ENCODE results near the gene SPTY2D1. TPM values are rescaled to one million over a fixed set of nuclear protein-coding genes. Genes with fewer than 3 reads are reported as not detected.

Gene SPTY2D1
- total and polyA plus RNA-seq, 12 donors = 2.5 to 44.5 (median 18.6) TPM

DNA sequence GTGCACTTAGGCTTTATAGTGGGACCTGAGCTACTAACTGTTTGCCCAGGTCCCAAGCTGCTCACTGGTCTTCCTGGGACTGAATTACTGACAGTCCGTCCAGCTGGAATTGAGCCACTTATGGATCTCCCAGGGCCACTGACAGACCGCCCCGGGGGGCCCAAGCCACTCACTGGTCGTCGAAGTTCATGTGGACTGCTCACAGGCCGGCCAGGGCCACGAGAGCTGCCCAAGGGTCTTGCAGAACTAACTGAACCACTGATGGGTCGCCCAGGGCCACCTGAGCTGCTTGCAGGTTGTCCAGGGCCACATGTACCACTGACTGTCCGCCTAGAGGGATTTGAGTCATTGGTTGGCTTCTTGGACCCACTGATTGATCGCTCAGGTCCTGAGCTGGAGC lies 19.5 kb downstream of the SPTY2D1 start:
- intact Hi-C loops (cut with DNase I) = no loop called here

DNA sequence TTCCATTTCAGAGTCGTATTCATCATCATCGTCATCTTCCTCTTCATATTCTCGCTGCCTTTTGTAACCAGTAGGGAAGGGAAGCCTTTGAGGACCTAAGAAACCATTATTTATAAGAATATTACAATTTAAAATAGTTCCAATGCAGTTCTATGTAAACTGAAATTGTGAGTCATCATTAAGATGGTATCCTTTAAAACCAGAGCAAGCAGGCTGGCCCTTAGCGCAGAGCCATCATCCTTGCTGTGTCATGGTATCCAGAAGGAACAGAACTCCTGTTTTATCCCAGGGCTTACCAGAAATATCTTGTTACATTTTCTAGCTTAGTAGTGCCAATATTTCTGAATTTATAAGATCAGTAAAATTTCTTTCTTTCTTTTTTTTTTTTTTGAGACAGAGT lies 21.7 kb downstream of the SPTY2D1 start:
- Histone ChIP-seq H3K9me3 (replicated peaks in 1 of 3) (no peaks in the 10 kb centered on the region), H3K4me3 (no peak overlapping the region), H3K36me3 (replicated peaks in 1 of 2) (peaks cover 0 to 52% of the 10 kb centered on the region in 2 donors), H3K27me3 (no peaks in the 10 kb centered on the region), H3K27ac (no peak overlapping the region), H3K4me1 (replicated peaks in 1 of 2) (peaks cover 16 to 19% of the 10 kb centered on the region in 2 donors)
- TF ChIP-seq, protein P1, sequence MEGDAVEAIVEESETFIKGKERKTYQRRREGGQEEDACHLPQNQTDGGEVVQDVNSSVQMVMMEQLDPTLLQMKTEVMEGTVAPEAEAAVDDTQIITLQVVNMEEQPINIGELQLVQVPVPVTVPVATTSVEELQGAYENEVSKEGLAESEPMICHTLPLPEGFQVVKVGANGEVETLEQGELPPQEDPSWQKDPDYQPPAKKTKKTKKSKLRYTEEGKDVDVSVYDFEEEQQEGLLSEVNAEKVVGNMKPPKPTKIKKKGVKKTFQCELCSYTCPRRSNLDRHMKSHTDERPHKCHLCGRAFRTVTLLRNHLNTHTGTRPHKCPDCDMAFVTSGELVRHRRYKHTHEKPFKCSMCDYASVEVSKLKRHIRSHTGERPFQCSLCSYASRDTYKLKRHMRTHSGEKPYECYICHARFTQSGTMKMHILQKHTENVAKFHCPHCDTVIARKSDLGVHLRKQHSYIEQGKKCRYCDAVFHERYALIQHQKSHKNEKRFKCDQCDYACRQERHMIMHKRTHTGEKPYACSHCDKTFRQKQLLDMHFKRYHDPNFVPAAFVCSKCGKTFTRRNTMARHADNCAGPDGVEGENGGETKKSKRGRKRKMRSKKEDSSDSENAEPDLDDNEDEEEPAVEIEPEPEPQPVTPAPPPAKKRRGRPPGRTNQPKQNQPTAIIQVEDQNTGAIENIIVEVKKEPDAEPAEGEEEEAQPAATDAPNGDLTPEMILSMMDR (IDR thresholded peaks at IDR 0.05) = no peak
- TF ChIP-seq POLR2A (IDR thresholded peaks at IDR 0.05) = no peak
- no peak for DNase-seq
- WGBS, 4 donors = 90 to 98% (median 96%) methylated on average over 4 of the region's 4 CpGs
- intact Hi-C loops (cut with DNase I) = no loop called here

More for the DNA sequence above, 19.5 kb downstream of the SPTY2D1 start:
- 87 to 97% (median 93%) methylated on average over 3 to 10 of the region's 10 CpGs for WGBS, 4 donors
- H3K27me3 ChIP-seq = no peaks in the 10 kb centered on the region
- TF ChIP-seq POLR2A (IDR thresholded peaks at IDR 0.05) = no peak
- TF ChIP-seq, protein P1 (IDR thresholded peaks at IDR 0.05) = no peak
- no peak overlapping the region for H3K4me3 ChIP-seq
- no peaks in the 10 kb centered on the region for H3K9me3 ChIP-seq (replicated peaks in 1 of 3)
- no peak for DNase-seq
- H3K36me3 ChIP-seq (replicated peaks in 1 of 2) = peaks cover 0 to 37% of the 10 kb centered on the region in 2 donors
- no peak overlapping the region for H3K27ac ChIP-seq
- peaks cover 14 to 19% of the 10 kb centered on the region in 2 donors for H3K4me1 ChIP-seq (replicated peaks in 1 of 2)

DNA sequence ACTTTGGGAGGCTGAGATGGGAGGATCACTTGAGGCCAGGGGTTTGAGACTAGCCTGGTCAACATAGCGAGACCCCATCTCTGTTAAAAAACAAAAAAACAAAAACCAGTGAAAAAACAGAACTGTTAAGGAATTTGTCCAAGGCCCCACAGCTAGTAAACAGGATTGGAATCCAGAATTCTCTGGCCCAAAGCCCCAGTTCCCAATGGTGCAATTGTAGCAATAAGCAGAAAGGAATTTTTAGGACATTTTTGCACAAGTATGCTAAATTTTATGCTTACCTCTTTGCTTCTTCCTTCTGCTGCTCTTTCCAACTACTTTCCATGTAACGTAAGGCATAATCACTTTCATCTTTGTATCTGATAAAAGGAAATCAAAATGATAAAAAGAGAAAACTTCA lies 22.9 kb downstream of the SPTY2D1 start:
- DNase-seq = no peak
- Histone ChIP-seq H3K27me3 (no peaks in the 10 kb centered on the region), H3K9me3 (replicated peaks in 1 of 3) (no peaks in the 10 kb centered on the region), H3K4me1 (replicated peaks in 1 of 2) (peaks cover 16 to 19% of the 10 kb centered on the region in 2 donors), H3K4me3 (no peak overlapping the region), H3K36me3 (replicated peaks in 1 of 2) (peaks cover 0 to 55% of the 10 kb centered on the region in 2 donors), H3K27ac (no peak overlapping the region)
- intact Hi-C loops (cut with DNase I) = no loop called here
- TF ChIP-seq, protein P1 (IDR thresholded peaks at IDR 0.05) = no peak
- no peak for TF ChIP-seq POLR2A (IDR thresholded peaks at IDR 0.05)
- WGBS, 4 donors = 92 to 98% (median 96%) methylated on average over 2 of the region's 2 CpGs

DNA sequence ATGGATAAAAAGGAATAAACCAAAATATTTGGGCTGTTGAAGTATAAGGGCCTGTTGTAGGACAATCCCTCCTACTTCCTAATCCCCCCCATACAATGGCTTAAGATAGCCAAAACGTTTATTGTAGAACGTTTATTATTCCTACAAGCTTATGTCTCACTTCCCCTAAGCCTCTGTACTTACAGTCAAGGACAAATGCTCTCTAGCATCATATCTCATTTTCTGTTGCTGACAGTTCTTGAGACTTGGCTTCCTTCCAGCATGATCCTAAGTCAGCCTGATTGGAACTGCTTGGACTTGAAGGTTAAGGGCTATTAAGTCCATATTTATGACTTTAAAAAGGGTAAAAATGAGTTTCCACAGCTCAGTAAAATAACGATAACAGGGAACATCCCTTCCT lies 25.8 kb downstream of the SPTY2D1 start:
- Histone ChIP-seq H3K36me3 (replicated peaks in 1 of 2) (peaks cover 0 to 44% of the 10 kb centered on the region in 2 donors), H3K4me3 (peak overlapping the region in 1 of 4 donors; percentile 1), H3K27ac (peak overlapping the region in 3 of 5 donors; percentile 17 to 43 (median 39)), H3K9me3 (replicated peaks in 1 of 3) (no peaks in the 10 kb centered on the region), H3K27me3 (no peaks in the 10 kb centered on the region), H3K4me1 (replicated peaks in 1 of 2) (peaks cover 16 to 19% of the 10 kb centered on the region in 2 donors)
- TF ChIP-seq, protein P1 (IDR thresholded peaks at IDR 0.05) = no peak
- TF ChIP-seq POLR2A (IDR thresholded peaks at IDR 0.05) = no peak
- DNase-seq = peak in 2 of 7 donors; percentile 21 to 46
- WGBS, 4 donors = 20 to 29% (median 24%) methylated on average over 3 of the region's 3 CpGs
- intact Hi-C loops (cut with DNase I) = no loop called here

Measured in adrenal gland (tissue), 12 donors.